ENCODE results near the gene ETV3.

ETV3 gene

GRCh38 chr1:157113631-157114030, 24.6 kb downstream of the ETV3 start:
- Histone ChIP-seq H3F3A (ENCODE audit: insufficient read depth) (no peaks in the 10 kb centered on the region), H3K9me2 (replicated peaks; ENCODE audit: insufficient read depth, low read length) (no peaks in the 10 kb centered on the region), H4K20me1 (ENCODE audit: low read depth, low read length) (no peaks in the 10 kb centered on the region), H3K79me2 (ENCODE audit: insufficient read depth, low read length) (no peaks in the 10 kb centered on the region), H3K4me2 (ENCODE audit: low read depth, low read length, poor library complexity, severe bottlenecking) (no peak overlapping the region), H3K9me3 (ENCODE audit: insufficient read depth, low read length) (no peaks in the 10 kb centered on the region), H3K27ac (ENCODE audit: low read depth, low read length) (no peak overlapping the region), H3K36me3 (ENCODE audit: low read length) (no peaks in the 10 kb centered on the region), H3K27me3 (ENCODE audit: low read length) (no peaks in the 10 kb centered on the region), H2AFZ (ENCODE audit: low read depth, low read length, severe bottlenecking) (no peak overlapping the region), H3K9ac (ENCODE audit: low read length) (no peak overlapping the region), H3K4me3 (ENCODE audit: insufficient read depth, low read length, poor library complexity, severe bottlenecking) (no peak overlapping the region)
- no peak for TF ChIP-seq EZH2phosphoT487 (conservative IDR thresholded peaks at IDR 0.05; ENCODE audit: low read length)

- H3K27ac ChIP-seq (ENCODE audit: low read depth, low read length) = no peak overlapping the region
- H3K9ac ChIP-seq (ENCODE audit: low read length) = no peak overlapping the region
- no peak overlapping the region for H3K4me2 ChIP-seq (ENCODE audit: low read depth, low read length, poor library complexity, severe bottlenecking)
- H2AFZ ChIP-seq (ENCODE audit: low read depth, low read length, severe bottlenecking) = no peak overlapping the region
- H4K20me1 ChIP-seq (ENCODE audit: low read depth, low read length) = no peaks in the 10 kb centered on the region
- H3K36me3 ChIP-seq (ENCODE audit: low read length) = no peaks in the 10 kb centered on the region
- H3K9me2 ChIP-seq (replicated peaks; ENCODE audit: insufficient read depth, low read length) = no peaks in the 10 kb centered on the region
- H3K79me2 ChIP-seq (ENCODE audit: insufficient read depth, low read length) = no peaks in the 10 kb centered on the region
- no peak overlapping the region for H3K4me3 ChIP-seq (ENCODE audit: insufficient read depth, low read length, poor library complexity, severe bottlenecking)
- H3F3A ChIP-seq (ENCODE audit: insufficient read depth) = no peaks in the 10 kb centered on the region
- TF ChIP-seq CTCF (IDR thresholded peaks at IDR 0.05; ENCODE audit: insufficient read depth, low read length, poor library complexity, severe bottlenecking) = no peak
- H3K9me3 ChIP-seq (ENCODE audit: insufficient read depth, low read length) = no peaks in the 10 kb centered on the region
- no peaks in the 10 kb centered on the region for H3K27me3 ChIP-seq (ENCODE audit: low read length)
Observed at GRCh38 chr1:157113106-157113505, 25.1 kb downstream of the ETV3 start.

- no peaks in the 10 kb centered on the region for H3F3A ChIP-seq (ENCODE audit: insufficient read depth)
- H4K20me1 ChIP-seq (ENCODE audit: low read depth, low read length) = no peaks in the 10 kb centered on the region
- no peak overlapping the region for H3K4me3 ChIP-seq (ENCODE audit: insufficient read depth, low read length, poor library complexity, severe bottlenecking)
- TF ChIP-seq EZH2phosphoT487 (conservative IDR thresholded peaks at IDR 0.05; ENCODE audit: low read length) (no peak), CTCF (IDR thresholded peaks at IDR 0.05; ENCODE audit: insufficient read depth, low read length, poor library complexity, severe bottlenecking) (no peak)
- H3K4me2 ChIP-seq (ENCODE audit: low read depth, low read length, poor library complexity, severe bottlenecking) = no peak overlapping the region
- H3K79me2 ChIP-seq (ENCODE audit: insufficient read depth, low read length) = no peaks in the 10 kb centered on the region
- no peaks in the 10 kb centered on the region for H3K9me3 ChIP-seq (ENCODE audit: insufficient read depth, low read length)
- no peaks in the 10 kb centered on the region for H3K36me3 ChIP-seq (ENCODE audit: low read length)
- H3K9me2 ChIP-seq (replicated peaks; ENCODE audit: insufficient read depth, low read length) = no peaks in the 10 kb centered on the region
- no peak overlapping the region for H2AFZ ChIP-seq (ENCODE audit: low read depth, low read length, severe bottlenecking)
- no peaks in the 10 kb centered on the region for H3K27me3 ChIP-seq (ENCODE audit: low read length)
- no peak overlapping the region for H3K27ac ChIP-seq (ENCODE audit: low read depth, low read length)
- no peak overlapping the region for H3K9ac ChIP-seq (ENCODE audit: low read length)
Observed at GRCh38 chr1:157112186-157112867, 25.9 kb downstream of the ETV3 start.

GRCh38 chr1:157111396-157112165, 26.6 kb downstream of the ETV3 start:
- Histone ChIP-seq H3K27me3 (ENCODE audit: low read length) (no peaks in the 10 kb centered on the region), H3F3A (ENCODE audit: insufficient read depth) (no peaks in the 10 kb centered on the region), H2AFZ (ENCODE audit: low read depth, low read length, severe bottlenecking) (no peak overlapping the region), H3K36me3 (ENCODE audit: low read length) (no peaks in the 10 kb centered on the region), H4K20me1 (ENCODE audit: low read depth, low read length) (no peaks in the 10 kb centered on the region), H3K4me3 (ENCODE audit: insufficient read depth, low read length, poor library complexity, severe bottlenecking) (no peak overlapping the region), H3K9ac (ENCODE audit: low read length) (no peak overlapping the region), H3K4me2 (ENCODE audit: low read depth, low read length, poor library complexity, severe bottlenecking) (no peak overlapping the region), H3K9me2 (replicated peaks; ENCODE audit: insufficient read depth, low read length) (no peaks in the 10 kb centered on the region), H3K79me2 (ENCODE audit: insufficient read depth, low read length) (no peaks in the 10 kb centered on the region), H3K27ac (ENCODE audit: low read depth, low read length) (no peak overlapping the region), H3K9me3 (ENCODE audit: insufficient read depth, low read length) (no peaks in the 10 kb centered on the region)
- TF ChIP-seq CTCF (IDR thresholded peaks at IDR 0.05; ENCODE audit: insufficient read depth, low read length, poor library complexity, severe bottlenecking) = no peak
- no peak for TF ChIP-seq EZH2phosphoT487 (conservative IDR thresholded peaks at IDR 0.05; ENCODE audit: low read length)
